ENCODE results near the gene RAP1A.
"Not testable (repeated sequence)": the region's sequence is repeated elsewhere in the genome, so short reads cannot be mapped to it uniquely, and the experiment has no call there.

The RAP1A gene

GRCh38 chr1:111737216-111738132 lies 117.9 kb downstream of the RAP1A start:
- no peak for DNase-seq (ENCODE audit: low read depth)

GRCh38 chr1:111738133-111738435 lies 118.5 kb downstream of the RAP1A start:
- DNase-seq (ENCODE audit: low read depth) = no peak

DNA sequence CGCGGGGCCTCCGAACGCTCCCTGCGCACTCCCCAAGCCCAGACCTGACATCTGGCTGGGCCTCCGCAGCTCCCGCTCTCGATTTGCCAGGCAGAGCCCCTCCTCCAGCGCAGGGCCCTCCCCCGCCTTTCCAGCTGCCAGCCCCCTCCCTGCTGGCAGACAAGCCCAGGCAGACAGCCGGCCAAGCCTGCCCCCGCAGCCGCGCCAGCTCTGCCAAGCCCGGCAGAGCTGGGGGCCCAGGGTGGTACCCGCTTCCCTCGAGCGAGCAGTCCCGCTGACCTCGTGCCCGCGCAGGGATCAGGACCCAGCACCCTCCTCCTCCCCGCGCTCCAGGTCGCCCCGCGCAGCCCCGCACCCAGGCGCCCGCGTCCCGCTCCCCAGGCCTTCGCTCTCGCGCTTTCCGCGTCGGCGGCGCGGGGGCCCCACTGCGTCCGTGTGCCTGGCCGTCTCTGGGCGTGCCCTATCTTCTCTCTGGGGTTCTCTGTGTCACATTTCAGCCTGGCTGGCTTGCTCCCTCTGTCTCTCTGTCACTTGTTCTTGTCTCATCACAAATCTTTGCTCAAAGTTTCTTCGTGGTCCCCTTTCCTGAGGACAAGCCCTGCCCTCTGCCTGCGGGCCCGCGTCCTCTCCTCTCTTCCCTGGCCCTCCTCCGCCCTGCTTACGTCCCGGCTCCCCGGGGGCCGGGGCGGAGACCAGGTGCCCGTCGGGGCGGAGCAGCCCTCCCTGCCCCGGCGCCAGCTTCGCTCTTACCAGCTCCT lies 119.0 kb downstream of the RAP1A start:
- DNase-seq (ENCODE audit: low read depth) = no peak

GRCh38 chr1:111739194-111739924 lies 119.8 kb downstream of the RAP1A start, which contains the start of gene INKA2:
Gene INKA2, minus strand, starts transcription at chr1:111739395. Its CDS starts 153 bp downstream, at chr1:111739242.
- peak; percentile 42 for DNase-seq (ENCODE audit: low read depth)

- no peak for DNase-seq (ENCODE audit: low read depth)
Observed at GRCh38 chr1:111739925-111740765, 120.6 kb downstream of the RAP1A start.

DNA sequence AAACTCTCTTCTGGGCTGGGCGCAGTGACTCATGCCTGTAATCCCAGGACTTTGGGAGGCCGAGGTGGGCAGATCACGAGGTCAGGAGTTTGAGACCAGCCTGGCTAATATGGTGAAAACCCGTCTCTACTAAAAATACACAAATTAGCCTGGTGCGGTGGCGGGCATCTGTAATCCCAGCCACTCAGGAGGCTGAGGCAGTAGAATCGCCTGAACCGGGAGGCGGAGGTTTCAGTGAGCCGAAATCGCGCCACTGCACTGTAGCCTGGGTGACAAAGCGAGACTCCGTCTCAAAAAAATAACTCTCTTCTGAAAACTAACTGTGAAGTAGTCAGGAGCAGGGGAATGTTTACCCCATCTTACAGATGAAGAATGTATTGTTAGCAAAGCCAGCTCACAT lies 122.7 kb downstream of the RAP1A start:
- DNase-seq (ENCODE audit: low read depth) = not testable (repeated sequence)

DNA sequence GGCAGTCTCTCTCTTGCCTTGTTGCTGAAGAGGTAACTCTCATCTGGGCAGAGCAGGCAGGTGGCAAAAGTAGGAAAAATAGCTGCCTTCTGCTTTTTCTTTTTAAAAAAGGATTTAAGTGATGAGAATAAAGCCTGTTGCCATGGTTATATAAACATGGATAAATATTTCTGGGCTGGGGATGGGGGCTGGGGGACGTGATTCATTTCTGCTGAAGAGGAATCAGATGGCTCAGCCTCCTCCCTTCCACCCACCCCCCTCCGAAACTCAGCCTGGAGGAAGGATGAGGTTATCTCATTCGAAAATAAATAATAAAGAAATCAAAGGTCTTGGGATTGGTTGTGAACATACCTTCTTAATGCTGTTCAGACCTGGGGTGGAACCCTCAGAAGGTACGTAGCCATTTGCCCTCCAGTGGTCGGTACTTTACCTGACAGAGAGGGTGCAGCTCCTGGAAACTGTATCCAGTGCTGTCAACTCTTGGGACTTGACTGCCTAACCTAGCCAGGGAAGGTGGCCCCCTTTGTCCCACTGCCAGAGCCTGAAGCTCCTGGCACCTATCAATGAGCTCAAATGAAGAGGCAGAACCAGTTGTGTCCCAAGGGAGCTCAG lies 123.5 kb downstream of the RAP1A start:
- no peak for DNase-seq (ENCODE audit: low read depth)

GRCh38 chr1:111743679-111744101 lies 124.1 kb downstream of the RAP1A start:
- no peak for DNase-seq (ENCODE audit: low read depth)

DNA sequence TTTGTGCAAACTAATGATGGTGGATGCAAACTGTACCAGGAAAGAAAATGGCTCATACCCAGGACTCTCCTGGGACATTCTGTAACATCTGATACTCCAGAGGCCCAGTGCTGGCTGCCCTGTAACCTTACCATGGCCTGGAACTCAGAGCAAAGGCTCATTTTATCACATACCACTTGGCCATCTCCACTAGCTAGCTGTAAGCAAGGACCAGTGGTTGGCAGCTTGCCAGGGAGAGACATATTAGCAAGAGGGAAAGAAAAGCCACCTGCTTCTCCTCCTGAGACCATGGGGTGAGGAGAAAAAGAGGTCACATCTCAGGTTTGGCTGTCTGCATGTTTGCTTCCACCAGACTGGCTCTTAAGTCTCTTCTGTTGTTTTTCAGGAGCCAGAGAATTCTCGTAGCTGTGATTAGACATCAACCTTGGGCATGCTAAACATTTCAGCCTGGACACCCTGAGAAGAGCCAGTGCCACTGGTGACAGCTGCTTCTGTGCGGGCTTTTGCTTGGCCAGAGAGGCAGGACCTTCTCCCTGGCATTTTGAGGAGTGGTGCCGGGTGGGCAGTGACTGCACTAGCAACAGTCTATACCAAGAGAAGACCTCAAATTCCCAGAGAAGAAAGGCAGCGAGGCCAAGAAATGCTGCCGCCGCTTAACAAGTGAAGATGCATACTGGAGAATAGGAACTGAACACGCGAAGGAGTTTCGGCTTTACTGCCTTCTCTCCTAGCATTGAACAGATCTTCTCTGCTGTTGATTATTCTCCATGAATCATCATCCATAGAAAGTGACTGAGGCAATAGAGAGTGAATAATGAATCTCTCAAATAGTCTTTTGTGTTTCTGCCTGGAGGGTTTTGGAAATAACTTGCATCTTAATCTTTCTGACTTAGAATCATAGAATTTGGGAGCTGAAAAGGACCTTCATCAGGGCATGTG lies 126.4 kb downstream of the RAP1A start:
- no peak for DNase-seq (ENCODE audit: low read depth)

- no peak for DNase-seq (ENCODE audit: low read depth)
Observed at GRCh38 chr1:111746614-111746999, 127.0 kb downstream of the RAP1A start.

DNA sequence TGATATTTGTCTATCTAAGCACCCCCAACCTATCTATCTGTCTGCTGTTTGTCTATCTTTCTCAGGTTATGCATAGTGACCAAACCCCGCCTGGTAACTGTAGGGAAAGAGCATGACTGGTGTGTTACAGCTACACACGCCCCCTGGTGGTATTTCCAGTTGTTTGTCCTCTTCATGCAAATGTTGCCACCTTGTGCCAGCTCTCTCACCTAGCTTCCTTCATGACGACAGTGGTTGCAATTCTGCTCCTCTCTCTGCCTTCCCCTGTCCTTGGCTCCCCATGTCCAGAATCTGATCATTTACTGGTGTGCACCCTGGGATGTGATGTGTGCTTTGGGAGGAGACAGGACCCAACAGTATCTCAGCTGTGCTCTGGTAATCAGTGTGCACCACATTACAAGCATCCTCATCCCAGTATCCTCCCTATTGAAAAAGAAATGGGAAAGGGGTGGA lies 127.7 kb downstream of the RAP1A start:
- peak; percentile 61 for DNase-seq (ENCODE audit: low read depth)

GRCh38 chr1:111747947-111748346 lies 128.4 kb downstream of the RAP1A start:
- DNase-seq (ENCODE audit: low read depth) = no peak

GRCh38 chr1:111749628-111750027 lies 130.0 kb downstream of the RAP1A start:
- no peak for DNase-seq (ENCODE audit: low read depth)

DNA sequence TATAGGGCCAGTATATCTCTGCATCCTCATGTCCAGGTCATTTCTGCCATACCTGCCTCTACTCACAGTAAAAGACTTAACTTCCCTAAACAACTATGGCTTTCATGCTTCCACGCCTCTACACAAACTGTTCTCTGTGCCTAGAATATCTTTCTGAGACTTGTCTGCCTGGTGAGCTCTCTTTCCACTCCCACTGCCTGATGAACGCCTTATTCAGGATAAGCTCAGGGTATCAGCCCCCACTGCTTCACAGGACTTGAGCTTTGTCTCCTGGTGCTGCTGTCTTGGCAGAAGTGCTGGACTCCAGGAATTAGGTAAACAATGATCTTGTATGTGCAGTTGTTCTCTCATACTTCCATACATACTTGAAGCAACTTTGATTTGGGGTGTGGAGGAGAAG lies 131.3 kb downstream of the RAP1A start:
- no peak for DNase-seq (ENCODE audit: low read depth)

DNA sequence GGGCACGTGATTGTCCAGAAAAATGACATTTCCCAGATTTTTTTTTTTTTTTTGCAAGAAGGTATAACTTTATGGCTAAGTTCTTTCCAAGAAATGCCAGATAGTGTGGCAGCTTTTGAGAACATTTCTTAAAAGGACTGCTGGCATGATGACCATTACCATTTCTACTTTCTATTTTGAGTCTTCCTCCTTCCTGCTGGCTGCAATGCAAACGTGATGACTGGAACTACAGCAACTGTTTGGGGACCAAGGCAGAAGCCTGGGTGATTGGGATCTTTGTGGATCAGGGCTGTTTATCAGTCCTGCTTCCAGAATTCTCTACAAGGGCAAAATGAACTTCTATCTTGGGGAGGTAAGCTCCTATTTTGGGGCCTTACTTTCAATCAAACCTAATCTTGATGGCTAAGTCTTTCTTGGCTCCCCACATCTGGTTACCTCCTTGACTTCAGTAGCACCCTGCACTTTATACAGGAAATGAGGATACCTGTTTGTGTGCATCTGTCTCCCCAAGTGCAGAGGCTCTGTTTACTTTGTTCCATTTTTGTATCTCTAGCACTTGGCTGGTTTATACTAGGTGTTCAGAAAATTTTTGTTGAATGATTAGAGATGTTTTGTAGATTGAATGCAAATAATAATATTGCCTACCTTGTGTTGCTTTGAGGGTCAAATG lies 132.5 kb downstream of the RAP1A start:
- no peak for DNase-seq (ENCODE audit: low read depth)

- peak; percentile 24 for DNase-seq (ENCODE audit: low read depth)
Observed at GRCh38 chr1:111754984-111755330, 135.4 kb downstream of the RAP1A start.

GRCh38 chr1:111755331-111756123 lies 135.9 kb downstream of the RAP1A start, which contains the start of gene DDX20:
Gene DDX20, plus strand, starts transcription at chr1:111755901. Its CDS starts 24 bp downstream, at chr1:111755925.
- peak; percentile 88 for DNase-seq (ENCODE audit: low read depth)

DNA sequence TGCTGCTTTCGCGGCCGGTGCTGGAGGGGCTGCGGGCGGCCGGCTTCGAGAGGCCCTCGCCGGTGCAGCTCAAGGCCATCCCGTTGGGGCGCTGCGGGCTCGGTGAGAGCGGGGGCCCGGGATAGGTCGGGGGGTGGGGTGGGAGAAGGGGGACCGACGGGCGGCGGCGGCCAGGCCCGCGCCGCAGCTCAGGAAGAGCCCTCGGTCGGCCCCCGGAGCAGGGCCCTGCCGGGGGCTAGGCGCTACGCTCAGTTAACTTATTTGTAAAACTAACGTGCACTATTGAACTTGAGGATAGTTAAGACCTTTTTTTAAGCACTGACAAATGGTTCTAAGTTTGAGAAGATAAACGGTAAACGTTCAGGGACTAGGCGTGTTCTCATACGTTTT lies 136.5 kb downstream of the RAP1A start:
- no peak for DNase-seq (ENCODE audit: low read depth)

DNA sequence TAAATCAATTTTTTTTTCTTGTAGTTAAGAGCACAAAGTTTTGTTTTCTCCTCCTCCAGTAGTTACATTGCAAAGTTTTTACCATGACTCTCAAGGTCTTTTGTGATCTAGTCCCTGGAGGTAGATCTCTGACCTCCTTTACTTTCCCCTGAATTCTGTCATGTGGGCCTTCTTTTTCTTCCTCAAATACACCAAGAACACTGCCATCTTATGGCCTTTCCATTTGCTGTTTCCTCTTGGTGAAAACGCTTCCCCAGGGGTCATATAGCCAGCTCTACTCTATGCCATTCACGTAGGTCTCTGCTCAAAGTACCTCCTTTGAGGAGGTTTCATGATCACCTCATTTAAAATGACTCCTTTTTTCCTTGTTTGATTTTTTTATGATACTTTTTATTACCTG lies 138.8 kb downstream of the RAP1A start:
- DNase-seq (ENCODE audit: low read depth) = no peak

All from stimulated activated CD4-positive, alpha-beta T cell treated with anti-CD3 and anti-CD28 coated beads, Interleukin-2, amount 100 ng/mL, for 4 hours (primary cell).